Fibroblast of villous mesenchyme (primary cell): Measurements from ENCODE around the gene DGKG. TPM values are rescaled to one million over a fixed set of nuclear protein-coding genes. Genes with fewer than 3 reads are reported as not detected.

ENCODE experiments used
- DNase-seq: peaks from one replicate; pipeline ENCODE4 v3.0.0-alpha.2; 2010; ENCODE audit warnings: low read depth
- H3K4me3 ChIP-seq: 2 replicates; pipeline ENCODE4 v1.5.1; 2011; ENCODE audit warnings: low read depth, mild to moderate bottlenecking, low read length
- total RNA-seq: library from RNA; depleted of rRNA; stranded (reverse); fragments of >200 nt; gene quantifications from 2 replicates; pipeline ENCODE4 v1.2.3, GENCODE V29; 2012
- TF ChIP-seq, protein P1 (sequence below): IDR thresholded peaks from 2 replicates; pipeline ENCODE4 v1.5.1; 2012; ENCODE audit warnings: low read depth, mild to moderate bottlenecking, low read length; ENCODE audit not compliant: insufficient read depth

Gene DGKG
- total RNA-seq, 1 donor = under 0.01 TPM

DNA sequence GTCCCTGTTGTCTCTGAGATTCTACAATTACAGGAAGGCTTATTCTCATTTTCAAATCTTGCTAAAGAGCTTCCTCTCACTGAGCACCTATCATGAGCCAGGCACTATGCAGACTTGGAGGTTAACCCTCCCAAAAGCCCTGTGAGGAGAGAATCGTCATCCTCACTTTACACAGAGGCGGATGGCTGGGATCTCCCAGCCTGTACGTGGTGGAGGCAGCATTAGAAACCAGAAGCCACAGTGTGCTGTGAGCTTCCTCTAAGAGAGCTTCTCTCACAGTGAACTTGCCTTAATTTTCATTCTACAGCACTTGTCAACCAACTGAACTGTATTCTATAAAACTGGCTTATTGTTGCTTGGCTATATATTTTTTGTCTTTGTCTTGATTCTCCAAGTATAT, 6.1 kb upstream of the DGKG start:
- no peak for DNase-seq
- no peak overlapping the region for H3K4me3 ChIP-seq
- TF ChIP-seq, protein P1, sequence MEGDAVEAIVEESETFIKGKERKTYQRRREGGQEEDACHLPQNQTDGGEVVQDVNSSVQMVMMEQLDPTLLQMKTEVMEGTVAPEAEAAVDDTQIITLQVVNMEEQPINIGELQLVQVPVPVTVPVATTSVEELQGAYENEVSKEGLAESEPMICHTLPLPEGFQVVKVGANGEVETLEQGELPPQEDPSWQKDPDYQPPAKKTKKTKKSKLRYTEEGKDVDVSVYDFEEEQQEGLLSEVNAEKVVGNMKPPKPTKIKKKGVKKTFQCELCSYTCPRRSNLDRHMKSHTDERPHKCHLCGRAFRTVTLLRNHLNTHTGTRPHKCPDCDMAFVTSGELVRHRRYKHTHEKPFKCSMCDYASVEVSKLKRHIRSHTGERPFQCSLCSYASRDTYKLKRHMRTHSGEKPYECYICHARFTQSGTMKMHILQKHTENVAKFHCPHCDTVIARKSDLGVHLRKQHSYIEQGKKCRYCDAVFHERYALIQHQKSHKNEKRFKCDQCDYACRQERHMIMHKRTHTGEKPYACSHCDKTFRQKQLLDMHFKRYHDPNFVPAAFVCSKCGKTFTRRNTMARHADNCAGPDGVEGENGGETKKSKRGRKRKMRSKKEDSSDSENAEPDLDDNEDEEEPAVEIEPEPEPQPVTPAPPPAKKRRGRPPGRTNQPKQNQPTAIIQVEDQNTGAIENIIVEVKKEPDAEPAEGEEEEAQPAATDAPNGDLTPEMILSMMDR = no peak

DNA sequence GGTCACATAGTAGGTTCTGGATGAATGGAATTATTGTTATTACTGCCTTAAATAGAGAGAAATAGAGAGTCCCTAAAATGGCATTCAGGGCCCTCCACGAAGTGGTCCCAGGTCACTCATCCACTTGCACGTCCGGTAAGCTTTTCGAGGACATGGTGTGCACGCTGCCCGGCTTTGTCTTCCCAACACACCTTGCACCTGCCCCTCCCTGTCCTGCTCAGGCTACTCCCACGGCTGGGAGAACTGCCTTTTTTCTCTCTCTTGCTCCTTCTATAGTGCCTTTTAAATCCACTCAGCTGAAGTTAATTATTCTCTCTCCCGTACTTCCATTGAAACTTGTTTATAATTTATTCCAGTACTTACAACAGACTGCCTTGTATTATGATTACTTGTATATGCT, 5.6 kb upstream of the DGKG start:
- no peak overlapping the region for H3K4me3 ChIP-seq
- TF ChIP-seq, protein P1 = no peak
- DNase-seq = no peak

DNA sequence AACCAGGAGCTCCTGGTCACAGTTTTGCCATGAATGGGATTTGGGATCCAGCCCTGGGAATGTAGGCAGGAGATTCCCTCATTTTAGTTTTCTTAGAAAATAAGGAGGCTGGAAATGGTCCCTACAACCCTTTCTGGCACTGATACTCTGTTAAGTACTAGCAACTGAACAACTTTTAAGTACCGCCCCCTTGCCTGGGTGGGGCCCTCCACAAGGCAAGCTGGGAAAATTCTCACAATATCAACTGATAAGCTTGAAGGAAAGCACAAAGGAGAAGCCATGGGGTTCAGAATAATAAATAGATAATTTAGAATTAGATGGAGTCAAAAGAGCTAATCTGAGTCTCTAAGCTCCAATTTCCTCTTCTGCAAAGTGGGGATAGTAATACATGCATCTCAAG, 4.2 kb upstream of the DGKG start:
- DNase-seq = no peak
- TF ChIP-seq, protein P1 = no peak
- no peak overlapping the region for H3K4me3 ChIP-seq

DNA sequence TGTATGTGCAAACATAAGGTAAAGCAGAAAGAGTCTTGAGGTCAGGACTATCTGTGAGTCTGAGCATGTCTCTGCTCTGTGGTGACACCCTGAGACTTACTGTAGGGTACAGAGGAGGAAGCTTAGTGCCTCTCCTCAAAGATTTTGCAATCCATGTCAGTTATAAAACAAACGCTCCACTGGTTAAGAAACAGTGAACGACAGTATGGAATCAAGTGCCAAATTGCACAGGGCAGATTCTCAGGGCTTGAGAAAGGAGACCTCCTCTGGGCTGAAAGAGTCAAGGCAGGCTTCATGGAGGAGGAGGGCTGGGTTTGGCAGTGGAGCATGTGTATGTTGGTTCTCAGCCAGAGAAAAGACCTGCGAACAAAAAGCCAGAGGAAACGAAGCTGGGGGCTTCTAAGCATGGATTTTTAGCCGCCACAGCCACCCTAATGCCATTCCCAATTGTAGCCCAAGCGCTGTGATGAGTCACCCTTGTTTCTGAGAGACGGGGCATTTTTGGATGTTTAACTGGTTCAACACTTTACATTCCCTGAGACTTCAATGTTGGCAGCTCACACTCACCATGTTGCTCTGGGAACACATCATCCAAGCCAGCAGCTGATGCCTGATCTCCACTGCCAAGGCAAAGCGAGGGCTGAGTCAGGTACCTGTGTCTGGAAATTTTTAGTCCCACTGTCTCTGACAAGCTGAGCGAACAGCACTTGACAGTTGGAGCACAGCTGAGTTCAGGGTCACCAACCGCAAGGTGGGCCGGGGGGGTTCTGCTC, 3.4 kb upstream of the DGKG start:
- DNase-seq = no peak
- TF ChIP-seq, protein P1 = no peak
- no peak overlapping the region for H3K4me3 ChIP-seq

DNA sequence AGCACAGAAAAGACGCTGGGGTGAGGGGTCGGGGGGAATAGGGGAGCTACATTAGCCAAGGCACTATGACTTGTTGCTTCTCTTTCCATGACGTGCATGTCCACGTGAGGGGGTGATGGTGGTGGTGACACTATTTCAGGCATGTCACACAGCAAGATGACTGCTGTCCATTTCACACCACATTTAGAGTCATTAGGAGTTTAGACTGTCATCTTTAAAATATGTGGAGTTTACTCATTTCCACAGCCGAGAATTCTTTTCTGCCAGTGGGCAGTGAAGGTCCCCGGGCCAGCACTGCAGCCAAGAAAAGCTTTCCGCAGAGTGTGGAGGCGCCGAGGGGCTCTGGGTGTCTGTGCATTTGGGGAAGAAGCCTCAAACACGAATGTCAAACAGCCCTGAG, 954 bp upstream of the DGKG start:
- H3K4me3 ChIP-seq = no peak overlapping the region
- no peak for DNase-seq
- TF ChIP-seq, protein P1 = no peak

DNA sequence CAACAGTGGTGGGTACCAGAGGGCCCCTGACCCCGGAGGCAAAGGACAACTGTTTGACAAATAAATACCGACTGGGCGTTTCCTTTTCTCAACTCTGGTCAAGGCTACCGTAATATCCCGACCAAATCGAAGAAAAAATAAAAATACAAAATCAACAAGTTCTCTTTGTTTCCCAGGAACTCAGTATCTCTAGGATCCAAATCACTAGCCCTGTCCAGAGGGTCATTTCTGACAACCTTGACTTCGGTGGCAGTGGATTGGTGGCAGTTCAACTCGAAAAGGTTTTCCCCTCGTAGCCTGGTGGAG, 456 bp upstream of the DGKG start:
- TF ChIP-seq, protein P1 = no peak
- H3K4me3 ChIP-seq = no peak overlapping the region
- no peak for DNase-seq

DNA sequence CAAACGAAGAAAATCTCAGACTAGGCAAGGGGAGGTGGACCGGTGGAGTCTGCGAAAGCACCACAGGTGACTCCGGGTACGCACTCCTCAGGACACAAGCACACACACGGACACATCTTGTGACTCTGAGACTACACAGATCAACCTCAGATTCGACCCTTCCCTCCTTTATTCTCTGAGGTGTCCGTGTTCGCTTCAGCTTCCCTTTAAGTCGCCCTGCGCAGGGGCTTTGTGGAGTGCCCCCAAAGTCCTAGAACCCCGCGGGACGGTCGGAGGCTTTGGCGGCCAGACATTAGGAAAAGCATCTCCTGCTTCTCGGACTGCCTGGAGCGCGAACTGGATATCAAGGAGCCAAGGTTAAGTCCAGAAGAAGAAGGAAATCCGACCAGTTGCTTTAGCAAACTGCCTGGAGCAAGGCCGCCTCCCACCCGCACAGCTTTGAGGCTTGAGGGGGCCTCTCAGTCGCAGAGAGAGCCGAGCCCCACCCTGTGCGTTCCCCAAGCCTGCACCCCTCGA, 730 bp downstream of the DGKG start:
- no peak overlapping the region for H3K4me3 ChIP-seq
- TF ChIP-seq, protein P1 = no peak

More for the DNA sequence above, 730 bp downstream of the DGKG start:
- DNase-seq = no peak
